DND-41 (cell line): ENCODE data around the gene SNAPIN.

ENCODE experiments used
- ATAC-seq: fragments of 200-7000 bp; cut with Tn5 transposase; 3 replicates; pipeline ENCODE4 v1.9.1; 2021; ENCODE audit warnings: low read depth; ENCODE audit not compliant: insufficient read depth
- DNase-seq: peaks from one replicate; pipeline ENCODE4 v3.0.0-alpha.2; 2020
- H2AFZ ChIP-seq: 2 replicates; pipeline ENCODE4 v1.6.0; 2012; ENCODE audit warnings: low read depth, low read length
- H3K27ac ChIP-seq: 2 replicates; pipeline ENCODE4 v1.5.1; 2012; ENCODE audit warnings: low read length, inconsistent platforms
- H3K27me3 ChIP-seq: fragments of 200-600 bp; sonication (generic); 2 replicates; pipeline ENCODE4 v1.6.0; 2012; ENCODE audit warnings: low read length, mild to moderate bottlenecking, inconsistent platforms; ENCODE audit not compliant: insufficient read depth, poor library complexity
- H3K36me3 ChIP-seq: 2 replicates; pipeline ENCODE4 v1.5.1; 2012; ENCODE audit warnings: low read length, inconsistent platforms; ENCODE audit not compliant: insufficient read depth
- H3K4me1 ChIP-seq: 2 replicates; pipeline ENCODE4 v1.5.1; 2012; ENCODE audit warnings: mild to moderate bottlenecking, low read length; ENCODE audit not compliant: insufficient read depth
- H3K4me2 ChIP-seq: 2 replicates; pipeline ENCODE4 v1.6.0; 2012; ENCODE audit warnings: mild to moderate bottlenecking, moderate library complexity, low read length, inconsistent platforms; ENCODE audit not compliant: insufficient read depth
- H3K4me3 ChIP-seq, 2 experiments: fragments of 200-600 bp in 1 of 2; shearing (Covaris generic) in 1 of 2; 2 replicates each; pipeline ENCODE4 v1.5.1; 2012 to 2016; ENCODE audit warnings: inconsistent platforms in 2 of 2, low read length in 2 of 2, mild to moderate bottlenecking in 2 of 2, low read depth in 1 of 2, moderate library complexity in 1 of 2
- H3K79me2 ChIP-seq: 2 replicates; pipeline ENCODE4 v1.6.0; 2012; ENCODE audit warnings: low read length, inconsistent platforms; ENCODE audit not compliant: insufficient read depth
- H3K9ac ChIP-seq: 2 replicates; pipeline ENCODE4 v1.6.0; 2012; ENCODE audit warnings: low read depth, mild to moderate bottlenecking, inconsistent platforms, low read length, moderate library complexity
- H3K9me3 ChIP-seq: 2 replicates; pipeline ENCODE4 v1.5.1; 2012; ENCODE audit warnings: low read length, moderate library complexity, mild to moderate bottlenecking, inconsistent platforms; ENCODE audit not compliant: insufficient read depth, severe bottlenecking
- H4K20me1 ChIP-seq: 2 replicates; pipeline ENCODE4 v1.6.0; 2012; ENCODE audit warnings: low read length; ENCODE audit not compliant: insufficient read depth
- CTCF ChIP-seq: IDR thresholded peaks from 2 replicates; pipeline ENCODE4 v1.5.1; 2012; ENCODE audit warnings: borderline replicate concordance, low read length, moderate library complexity, mild to moderate bottlenecking; ENCODE audit not compliant: poor library complexity, severe bottlenecking; ENCODE audit errors: extremely low read depth
- EZH2 ChIP-seq: IDR thresholded peaks from 3 replicates; pipeline ENCODE4 v1.6.1; 2012; ENCODE audit warnings: borderline replicate concordance, low read depth, mild to moderate bottlenecking, moderate library complexity, low read length, inconsistent platforms; ENCODE audit not compliant: severe bottlenecking

The SNAPIN gene

GRCh38 chr1:153612111-153612754 lies 46.3 kb upstream of the SNAPIN start:
- Histone ChIP-seq H3K4me2 (no peak overlapping the region), H3K27ac (no peak overlapping the region), H3K9me3 (no peaks in the 10 kb centered on the region), H3K9ac (no peak overlapping the region), H3K79me2 (no peaks in the 10 kb centered on the region), H2AFZ (no peak overlapping the region), H3K36me3 (no peaks in the 10 kb centered on the region), H3K4me1 (no peaks in the 10 kb centered on the region), H3K27me3 (no peaks in the 10 kb centered on the region), H4K20me1 (no peaks in the 10 kb centered on the region; the same call in 1 of the 2 replicates), H3K4me3 (no peak overlapping the region)
- no peak for ATAC-seq
- TF ChIP-seq CTCF (no peak), EZH2 (no peak)
- no peak for DNase-seq

- ATAC-seq (no peak; the same call in 2 of the 3 replicates), DNase-seq (no peak)
- Histone ChIP-seq H4K20me1 (no peaks in the 10 kb centered on the region; the same call in 1 of the 2 replicates), H3K9me3 (no peaks in the 10 kb centered on the region), H3K27ac (no peak within 1 kb of the TSS), H3K4me2 (no peak within 1 kb of the TSS), H3K9ac (no peak within 1 kb of the TSS), H3K27me3 (no peaks in the 10 kb centered on the region), H3K36me3 (no peaks in the 10 kb centered on the region), H3K4me3 (no peak within 1 kb of the TSS), H3K79me2 (no peaks in the 10 kb centered on the region), H2AFZ (no peak within 1 kb of the TSS), H3K4me1 (no peaks in the 10 kb centered on the region)
- TF ChIP-seq CTCF (no peak), EZH2 (no peak)
Observed at GRCh38 chr1:153612755-153613331, 45.7 kb upstream of the SNAPIN start, which contains the start of gene S100A16. TSS of gene S100A16 (minus strand) at chr1:153613137. CDS start at chr1:153608151, 4,986 bp downstream.

- no peak overlapping the region for H3K4me3 ChIP-seq
- H3K27me3 ChIP-seq = no peaks in the 10 kb centered on the region
- H3K9ac ChIP-seq = no peak overlapping the region
- H3K79me2 ChIP-seq = no peaks in the 10 kb centered on the region
- no peak for TF ChIP-seq EZH2
- no peaks in the 10 kb centered on the region for H3K36me3 ChIP-seq
- H4K20me1 ChIP-seq = no peaks in the 10 kb centered on the region; the same call in 1 of the 2 replicates
- no peaks in the 10 kb centered on the region for H3K9me3 ChIP-seq
- no peak for DNase-seq
- H3K4me2 ChIP-seq = no peak overlapping the region
- H3K27ac ChIP-seq = no peak overlapping the region
- no peak overlapping the region for H2AFZ ChIP-seq
- ATAC-seq = no peak
- H3K4me1 ChIP-seq = no peaks in the 10 kb centered on the region
Observed at GRCh38 chr1:153613406-153613805, 45.1 kb upstream of the SNAPIN start.

GRCh38 chr1:153614189-153614900 lies 44.2 kb upstream of the SNAPIN start:
- Histone ChIP-seq H2AFZ (no peak overlapping the region), H4K20me1 (no peaks in the 10 kb centered on the region; the same call in 1 of the 2 replicates), H3K79me2 (no peaks in the 10 kb centered on the region), H3K9ac (no peak overlapping the region), H3K27me3 (no peaks in the 10 kb centered on the region), H3K9me3 (no peaks in the 10 kb centered on the region), H3K4me2 (no peak overlapping the region), H3K4me3 (no peak overlapping the region), H3K27ac (no peak overlapping the region), H3K4me1 (no peaks in the 10 kb centered on the region), H3K36me3 (no peaks in the 10 kb centered on the region)
- DNase-seq (no peak), ATAC-seq (no peak)
- TF ChIP-seq CTCF (no peak), EZH2 (no peak)
